Spleen (tissue), 11 donors: ENCODE data around the gene TMEM245. TPM values are rescaled to one million over a fixed set of nuclear protein-coding genes. Genes with fewer than 3 reads are reported as not detected.

Experiments used
- DNase-seq: peaks from one replicate; pipeline ENCODE4 v3.0.0-alpha.2; 2020
- H3K27ac ChIP-seq, 8 donors: fragments of 200-600 bp; sonication (generic) in 7 of 8; 1 replicate in 4 of 8; 2 replicates in 4 of 8; pipeline versions ENCODE4 v1.5.0 to v1.8.0; 2016 to 2021; ENCODE audit warnings: inconsistent platforms in 4 of 8, mild to moderate bottlenecking in 4 of 8, moderate library complexity in 1 of 8
- H3K27me3 ChIP-seq, 7 donors: fragments of 200-600 bp; sonication (generic) in 6 of 7; replicated peaks in 1 of 7; 1 replicate in 4 of 7; 2 replicates in 3 of 7; pipeline versions ENCODE4 v1.5.0 to v1.8.0; 2016 to 2021; ENCODE audit warnings: inconsistent platforms in 3 of 7, mild to moderate bottlenecking in 1 of 7
- H3K36me3 ChIP-seq, 6 donors: fragments of 200-600 bp; sonication (generic) in 5 of 6; 1 replicate in 4 of 6; 2 replicates in 2 of 6; pipeline versions ENCODE4 v1.5.0 to v1.8.0; 2016 to 2021; ENCODE audit warnings: inconsistent platforms in 2 of 6
- H3K4me1 ChIP-seq, 6 donors: fragments of 200-600 bp; sonication (generic) in 5 of 6; 1 replicate in 3 of 6; 2 replicates in 3 of 6; pipeline versions ENCODE4 v1.5.0 to v1.8.0; 2016 to 2021; ENCODE audit warnings: inconsistent platforms in 3 of 6
- H3K4me3 ChIP-seq, 8 donors: fragments of 200-600 bp; sonication (generic) in 7 of 8; 1 replicate in 4 of 8; 2 replicates in 4 of 8; pipeline versions ENCODE4 v1.5.0 to v1.8.0; 2016 to 2021; ENCODE audit warnings: inconsistent platforms in 4 of 8, mild to moderate bottlenecking in 4 of 8, moderate library complexity in 2 of 8
- H3K9me3 ChIP-seq, 8 donors: fragments of 200-600 bp; sonication (generic) in 7 of 8; 1 replicate in 4 of 8; 2 replicates in 4 of 8; pipeline versions ENCODE4 v1.5.0 to v1.8.0; 2016 to 2021; ENCODE audit warnings: inconsistent platforms in 4 of 8
- CTCF ChIP-seq, 11 experiments: fragments of 200-600 bp in 7 of 11; fragments of 450-650 bp in 4 of 11; sonication (generic) in 4 of 11; IDR thresholded peaks in 8 of 11; conservative IDR thresholded peaks in 3 of 11; 1 replicate in 7 of 11; 2 replicates in 4 of 11; pipeline versions ENCODE4 v1.4.0 to v1.8.0; 2016 to 2021; ENCODE audit warnings: antibody characterized with exemption in 11 of 11, inconsistent platforms in 4 of 11, mild to moderate bottlenecking in 1 of 11
- POLR2A ChIP-seq, 3 donors: fragments of 450-650 bp; IDR thresholded peaks; one replicate each; pipeline ENCODE4 v1.5.1; 2017; ENCODE audit warnings: antibody characterized with exemption in 3 of 3, mild to moderate bottlenecking in 1 of 3
- POLR2AphosphoS5 ChIP-seq, 3 donors: sonication (generic); formaldehyde crosslinking; IDR thresholded peaks; one replicate each; pipeline ENCODE4 v1.5.1; 2017; ENCODE audit warnings: antibody characterized with exemption in 3 of 3
- WGBS, 5 donors: extraction: QIAGEN DNeasy Blood & Tissue Kit in 3 of 5; methylation state at CpG; one replicate each; pipeline versions ENCODE4 v1.1.5 to v1.1.7; 2013 to 2018; 5-methylcytosine and 5-hydroxymethylcytosine counted together
- intact Hi-C: fragments of 100-400 bp; cut with DNase I; formaldehyde crosslinking; loops from one replicate; pipeline ENCODE4 v1.15.0; 2023; ENCODE audit warnings: low total_unique reads
- polyA plus RNA-seq, 3 donors: library from polyadenylated mRNA; stranded (reverse); fragments of 200-250 nt; gene quantifications; one replicate each; pipeline ENCODE4 v1.2.1, GENCODE V29; 2013
- total RNA-seq, 7 donors: library from RNA; depleted of rRNA in 3 of 7; stranded (reverse); fragments of >200 nt in 3 of 7; fragmentation: NEBNext Ultra II Directional in 4 of 7; extraction: Animal tissue kit (Norgen Biotek cat#: 25700) in 4 of 7; gene quantifications; one replicate each; pipeline versions ENCODE4 v1.1.0 to v1.2.1, GENCODE V29; 2016 to 2021
- donor health status: healthy with polysubstance abuse.
- donor health status: DM: no; HTN: no; CAD: no; lungs with moderate emphysema.
- donor health status: DM: no; HTN: no; CAD: no.
- donor health status: Bipolar disorder and iron deficiency.
- donor health status: healthy.
- donor health status: DM: no; HTN: no; CAD: no.
- donor health status: DM: yes; HTN: yes; CAD: no.

The TMEM245 gene
- total and polyA plus RNA-seq, 10 donors, result 3.2 to 71.6 (median 37.9) TPM

- peak overlapping the region; percentile 73 to 82 (median 78) for H3K4me3 ChIP-seq
- peaks cover 7 to 51% (median 34%) of the 10 kb centered on the region in 6 donors for H3K4me1 ChIP-seq
- DNase-seq, result no peak
- H3K9me3 ChIP-seq, result no peaks in the 10 kb centered on the region
- 4 to 9% (median 5%) methylated on average over 27 to 29 of the region's 29 CpGs for WGBS, 5 donors
- intact Hi-C loops, result loop anchor here (10.0 kb wide), 1 partner anchor 77 kb away; the partner anchor contains the start of genes ABITRAM and ELP1
- peaks cover 0 to 4% (median 0%) of the 10 kb centered on the region in 7 donors for H3K27me3 ChIP-seq
- no peaks in the 10 kb centered on the region for H3K36me3 ChIP-seq
- TF ChIP-seq CTCF (IDR thresholded peaks at IDR 0.05 in 8 of 11, conservative IDR thresholded peaks at IDR 0.05 in 3 of 11), result no peak
- TF ChIP-seq POLR2AphosphoS5 (IDR thresholded peaks at IDR 0.05), result peak in 2 of 3 donors; percentile 7 to 18
- peak overlapping the region; percentile 84 to 91 (median 88) for H3K27ac ChIP-seq
Observed at GRCh38 chr9:109012009-109012875, 107.5 kb downstream of the TMEM245 start.

DNA sequence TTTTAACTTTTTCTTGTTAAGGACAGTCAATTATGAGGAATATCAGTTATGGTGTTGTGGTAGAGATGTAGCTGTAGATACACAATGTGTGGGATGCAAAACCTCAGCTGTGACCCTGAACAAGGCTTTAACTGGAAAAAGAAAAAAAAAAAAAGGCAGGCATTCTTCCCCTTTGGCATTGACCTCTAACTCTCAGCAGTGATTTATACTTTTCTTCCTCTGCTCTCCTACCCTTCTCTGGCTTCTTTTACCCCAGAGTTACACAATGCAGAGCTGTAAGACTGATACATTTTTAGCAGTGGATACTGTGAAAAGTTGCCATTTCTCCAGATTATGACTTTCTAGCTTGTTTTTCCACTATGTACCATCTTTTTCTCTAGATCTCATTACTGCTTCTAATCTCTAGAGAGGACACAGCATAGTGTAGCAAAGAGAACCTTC is 108.5 kb downstream of the TMEM245 start:
- no peak for DNase-seq
- H3K4me3 ChIP-seq, result peak overlapping the region in 5 of 8 donors; percentile 73 to 82 (median 77)
- no peaks in the 10 kb centered on the region for H3K36me3 ChIP-seq
- H3K4me1 ChIP-seq, result peaks cover 7 to 55% (median 36%) of the 10 kb centered on the region in 6 donors
- H3K27me3 ChIP-seq, result peaks cover 0 to 4% (median 0%) of the 10 kb centered on the region in 7 donors
- H3K27ac ChIP-seq, result peak overlapping the region in 7 of 8 donors; percentile 85 to 91 (median 88)
- intact Hi-C loops, result loop anchor here (10.0 kb wide), 1 partner anchor 76 kb away; the partner anchor contains the start of genes ABITRAM and ELP1
- no peak for TF ChIP-seq CTCF (IDR thresholded peaks at IDR 0.05 in 8 of 11, conservative IDR thresholded peaks at IDR 0.05 in 3 of 11)
- TF ChIP-seq POLR2A (IDR thresholded peaks at IDR 0.05), result no peak
- no peak for TF ChIP-seq POLR2AphosphoS5 (IDR thresholded peaks at IDR 0.05)
- H3K9me3 ChIP-seq, result no peaks in the 10 kb centered on the region

DNA sequence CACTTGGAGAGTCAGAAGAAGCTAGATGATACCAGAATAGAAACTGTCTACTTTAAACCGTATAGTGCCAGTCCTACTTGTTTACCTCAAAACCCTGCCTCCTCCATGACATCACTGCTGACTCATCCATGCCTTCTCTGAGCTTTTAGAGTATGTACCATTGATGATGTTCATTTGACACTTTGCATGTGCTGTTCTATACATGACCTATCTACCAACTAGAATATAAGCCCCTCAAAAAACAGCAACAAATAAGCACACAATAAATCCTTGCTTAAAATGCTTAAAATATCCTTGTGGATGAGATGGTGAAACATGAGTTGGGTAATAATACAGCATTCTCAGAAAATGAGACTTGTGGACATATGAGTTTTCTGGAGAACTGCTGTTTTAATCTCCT is 109.0 kb downstream of the TMEM245 start:
- no peak for DNase-seq
- Histone ChIP-seq H3K4me3 (peak overlapping the region in 1 of 8 donors; percentile 73), H3K27ac (peak overlapping the region; percentile 49 to 91 (median 88)), H3K27me3 (peaks cover 0 to 4% (median 0%) of the 10 kb centered on the region in 7 donors), H3K36me3 (no peaks in the 10 kb centered on the region), H3K4me1 (peaks cover 7 to 55% (median 38%) of the 10 kb centered on the region in 6 donors), H3K9me3 (no peaks in the 10 kb centered on the region)
- TF ChIP-seq CTCF (IDR thresholded peaks at IDR 0.05 in 8 of 11, conservative IDR thresholded peaks at IDR 0.05 in 3 of 11) (no peak), POLR2A (IDR thresholded peaks at IDR 0.05) (no peak)
- 7 to 22% (median 19%) methylated on average over 1 of the region's 1 CpG for WGBS, 5 donors
- intact Hi-C loops, result loop anchor here (10.0 kb wide), 1 partner anchor 76 kb away; the partner anchor contains the start of genes ABITRAM and ELP1

- WGBS, 5 donors, result 77 to 87% (median 86%) methylated on average over 3 of the region's 3 CpGs
Observed at GRCh38 chr9:109005678-109006077, 114.1 kb downstream of the TMEM245 start.

More at GRCh38 chr9:109005678-109006077, 114.1 kb downstream of the TMEM245 start:
- DNase-seq, result no peak
- H3K9me3 ChIP-seq, result peaks cover 4 to 19% (median 15%) of the 10 kb centered on the region in 8 donors
- intact Hi-C loops, result no loop called here
- H3K4me1 ChIP-seq, result peaks cover 0 to 23% (median 9%) of the 10 kb centered on the region in 6 donors
- H3K27me3 ChIP-seq, result peaks cover 0 to 4% (median 0%) of the 10 kb centered on the region in 7 donors
- H3K36me3 ChIP-seq, result no peaks in the 10 kb centered on the region
- H3K27ac ChIP-seq, result peak overlapping the region in 3 of 8 donors; percentile 10 to 46 (median 30)
- TF ChIP-seq CTCF (IDR thresholded peaks at IDR 0.05 in 8 of 11, conservative IDR thresholded peaks at IDR 0.05 in 3 of 11), result no peak
- no peak for TF ChIP-seq POLR2AphosphoS5 (IDR thresholded peaks at IDR 0.05)
- no peak for TF ChIP-seq POLR2A (IDR thresholded peaks at IDR 0.05)
- H3K4me3 ChIP-seq, result no peak overlapping the region
